ENCODE measurements around the gene PLA2G2F. TPM values are rescaled to one million over a fixed set of nuclear protein-coding genes. Genes with fewer than 3 reads are reported as not detected.

Gene PLA2G2F
- total RNA-seq, 4 donors from 2014 or later = not detected

DNA sequence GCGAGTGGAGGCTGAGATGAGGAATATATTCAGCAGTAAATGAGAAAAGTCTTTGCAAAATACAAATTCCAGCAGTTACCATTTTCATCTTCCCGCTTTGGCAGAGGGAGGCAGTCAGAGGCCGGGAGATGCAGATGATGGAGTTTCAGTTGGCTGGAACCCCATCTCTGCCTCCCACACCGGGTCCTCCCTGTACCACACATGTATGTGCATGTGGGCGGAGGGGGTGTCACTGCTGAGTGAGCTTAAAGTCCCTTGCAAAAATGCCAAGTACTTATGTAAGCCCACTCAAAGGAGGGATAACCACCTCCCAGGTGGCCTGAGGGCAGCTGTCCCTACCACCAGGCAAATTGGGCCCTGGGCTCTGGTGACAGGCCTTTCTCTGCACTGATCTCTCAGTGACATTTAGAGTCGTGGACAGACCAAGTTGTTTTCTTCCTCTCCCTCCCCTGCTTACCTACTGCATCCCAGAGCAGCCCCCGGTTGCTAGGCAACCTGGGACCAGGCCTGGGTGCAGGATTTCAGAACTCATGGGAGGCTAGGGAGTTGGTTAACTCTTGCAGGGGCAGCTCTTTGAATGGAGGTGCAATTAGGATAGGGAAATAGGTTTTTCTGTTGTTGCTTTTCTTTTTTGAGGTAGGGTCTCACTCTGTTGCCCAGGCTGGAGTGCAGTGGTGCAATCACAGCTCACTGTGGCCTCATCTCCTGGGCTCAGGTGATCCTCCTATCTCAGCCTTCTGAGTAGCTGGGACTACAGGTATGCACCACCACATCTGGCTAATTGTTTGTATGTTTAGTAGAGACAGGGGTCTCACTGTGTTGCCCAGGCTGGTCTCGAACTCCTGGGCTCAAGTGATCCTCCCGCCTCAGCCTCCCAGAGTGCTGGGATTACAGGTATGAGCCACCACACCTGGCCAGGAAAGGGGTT lies 29.7 kb downstream of the PLA2G2F start:
- 76% methylated on average over 9 of the region's 9 CpGs for WGBS
- TF ChIP-seq EP300 (IDR thresholded peaks at IDR 0.05) (no peak), POLR2A (IDR thresholded peaks at IDR 0.05; ENCODE audit: low read depth) (no peak), POLR2AphosphoS5 (IDR thresholded peaks at IDR 0.05) (no peak)
- TF ChIP-seq, protein P1, sequence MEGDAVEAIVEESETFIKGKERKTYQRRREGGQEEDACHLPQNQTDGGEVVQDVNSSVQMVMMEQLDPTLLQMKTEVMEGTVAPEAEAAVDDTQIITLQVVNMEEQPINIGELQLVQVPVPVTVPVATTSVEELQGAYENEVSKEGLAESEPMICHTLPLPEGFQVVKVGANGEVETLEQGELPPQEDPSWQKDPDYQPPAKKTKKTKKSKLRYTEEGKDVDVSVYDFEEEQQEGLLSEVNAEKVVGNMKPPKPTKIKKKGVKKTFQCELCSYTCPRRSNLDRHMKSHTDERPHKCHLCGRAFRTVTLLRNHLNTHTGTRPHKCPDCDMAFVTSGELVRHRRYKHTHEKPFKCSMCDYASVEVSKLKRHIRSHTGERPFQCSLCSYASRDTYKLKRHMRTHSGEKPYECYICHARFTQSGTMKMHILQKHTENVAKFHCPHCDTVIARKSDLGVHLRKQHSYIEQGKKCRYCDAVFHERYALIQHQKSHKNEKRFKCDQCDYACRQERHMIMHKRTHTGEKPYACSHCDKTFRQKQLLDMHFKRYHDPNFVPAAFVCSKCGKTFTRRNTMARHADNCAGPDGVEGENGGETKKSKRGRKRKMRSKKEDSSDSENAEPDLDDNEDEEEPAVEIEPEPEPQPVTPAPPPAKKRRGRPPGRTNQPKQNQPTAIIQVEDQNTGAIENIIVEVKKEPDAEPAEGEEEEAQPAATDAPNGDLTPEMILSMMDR (IDR thresholded peaks at IDR 0.05) = no peak
- Histone ChIP-seq H3K4me1 (peaks cover 0 to 27% (median 25%) of the 10 kb centered on the region in 4 donors), H3K9me3 (no peaks in the 10 kb centered on the region), H3K27me3 (no peaks in the 10 kb centered on the region), H3K27ac (replicated peaks in 1 of 4) (no peak overlapping the region), H3K36me3 (no peaks in the 10 kb centered on the region), H3K4me3 (no peak overlapping the region)
- no peak for DNase-seq (ENCODE audit: extremely low spot score)
- intact Hi-C loops (cut with DNase I) = no loop called here

DNA sequence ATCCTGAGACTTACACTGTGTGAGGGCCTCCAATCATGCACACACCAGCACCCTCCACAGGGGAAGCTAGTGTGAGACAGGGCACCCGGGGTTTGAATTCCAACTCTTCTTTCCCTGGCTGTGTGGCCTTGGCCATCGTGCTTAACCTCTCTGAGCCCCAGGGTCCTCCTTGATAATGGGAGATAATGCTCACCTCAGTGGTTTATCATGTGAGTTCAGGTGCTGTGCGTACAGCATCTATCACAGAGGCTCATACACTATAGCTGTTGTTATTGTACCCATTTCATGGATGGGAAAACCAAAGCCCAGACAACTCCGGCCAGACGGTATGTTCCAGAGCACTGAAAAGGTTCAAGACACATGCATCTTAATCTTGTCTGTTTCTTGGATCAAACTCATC lies 30.8 kb downstream of the PLA2G2F start:
- Histone ChIP-seq H3K9me3 (no peaks in the 10 kb centered on the region), H3K36me3 (no peaks in the 10 kb centered on the region), H3K4me1 (peaks cover 0 to 25% (median 19%) of the 10 kb centered on the region in 4 donors), H3K27ac (replicated peaks in 1 of 4) (no peak overlapping the region), H3K4me3 (no peak overlapping the region), H3K27me3 (no peaks in the 10 kb centered on the region)
- TF ChIP-seq POLR2A (IDR thresholded peaks at IDR 0.05; ENCODE audit: low read depth) (no peak), EP300 (IDR thresholded peaks at IDR 0.05) (no peak), POLR2AphosphoS5 (IDR thresholded peaks at IDR 0.05) (no peak)
- TF ChIP-seq, protein P1 (IDR thresholded peaks at IDR 0.05) = no peak
- WGBS = 98% methylated on average over 5 of the region's 5 CpGs
- intact Hi-C loops (cut with DNase I) = no loop called here
- no peak for DNase-seq (ENCODE audit: extremely low spot score)

DNA sequence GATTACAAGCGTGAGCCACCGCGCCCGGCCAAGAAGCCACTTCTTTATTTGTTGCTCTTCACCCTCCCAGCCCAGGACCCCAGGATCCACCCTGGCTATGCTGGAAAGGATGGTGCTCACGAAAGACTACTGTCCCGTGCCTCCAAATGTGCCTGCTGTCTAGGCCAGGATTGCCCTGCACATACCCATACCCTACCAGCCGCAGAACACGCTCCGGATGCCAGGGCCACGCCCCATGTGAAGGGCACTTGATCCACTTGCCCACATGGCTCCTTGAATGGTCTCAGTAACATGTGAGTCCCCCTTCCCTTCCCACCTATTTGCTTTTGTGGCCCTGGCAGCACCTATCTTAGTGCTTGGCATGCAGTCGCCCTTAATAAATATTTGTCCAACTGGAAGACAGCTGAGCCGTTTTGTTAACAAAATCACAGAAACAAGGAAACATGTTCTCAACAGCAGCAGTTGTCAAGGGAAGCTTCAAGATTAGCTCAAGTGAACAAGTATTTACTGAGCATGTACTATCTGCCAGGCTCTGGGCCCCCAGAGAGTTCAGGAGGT lies 33.0 kb downstream of the PLA2G2F start:
- intact Hi-C loops (cut with DNase I) = no loop called here
- Histone ChIP-seq H3K36me3 (peaks cover 0 to 3% (median 0%) of the 10 kb centered on the region in 4 donors), H3K9me3 (no peaks in the 10 kb centered on the region), H3K27me3 (no peaks in the 10 kb centered on the region), H3K27ac (replicated peaks in 1 of 4) (no peak overlapping the region), H3K4me1 (peaks cover 0 to 12% (median 4%) of the 10 kb centered on the region in 4 donors), H3K4me3 (no peak overlapping the region)
- DNase-seq (ENCODE audit: extremely low spot score) = no peak
- 90% methylated on average over 11 of the region's 12 CpGs for WGBS
- TF ChIP-seq, protein P1 (IDR thresholded peaks at IDR 0.05) = no peak
- TF ChIP-seq POLR2AphosphoS5 (IDR thresholded peaks at IDR 0.05) (no peak), POLR2A (IDR thresholded peaks at IDR 0.05; ENCODE audit: low read depth) (no peak), EP300 (IDR thresholded peaks at IDR 0.05) (no peak)

DNA sequence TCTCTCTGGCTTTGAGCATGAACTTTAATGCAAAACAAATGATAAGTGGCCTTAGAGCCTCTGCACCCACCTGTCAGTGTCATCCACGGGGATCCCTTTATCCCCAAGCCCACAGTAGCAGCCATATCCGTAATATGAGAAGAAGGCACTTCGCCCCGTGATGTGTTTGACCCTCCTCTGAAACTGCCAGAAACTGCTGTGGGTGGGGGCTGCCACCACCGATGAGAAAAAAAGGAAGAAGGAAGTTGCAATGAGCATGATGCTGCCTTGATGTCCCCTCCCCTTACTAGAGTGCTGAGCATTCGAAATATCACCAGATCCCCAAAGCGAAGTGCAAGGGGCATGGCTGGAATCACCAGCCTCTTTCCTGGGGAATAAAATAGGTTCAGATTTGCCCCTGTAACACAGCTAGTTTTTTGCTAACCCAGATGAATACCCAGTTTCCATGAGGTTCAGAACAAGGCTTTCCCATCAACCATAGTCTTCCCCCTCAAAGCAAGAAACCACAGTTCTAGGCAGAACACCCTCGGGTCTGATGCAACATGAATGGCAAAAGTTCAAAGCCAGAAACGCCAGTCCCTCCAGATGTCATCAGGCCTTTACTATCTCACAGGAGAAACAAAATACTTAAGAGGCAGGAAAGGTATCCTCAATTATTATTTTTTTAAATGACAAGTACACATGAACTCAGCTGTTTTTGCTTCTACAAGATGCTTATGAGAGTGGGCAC lies 36.0 kb downstream of the PLA2G2F start:
- no peak for DNase-seq (ENCODE audit: extremely low spot score)
- TF ChIP-seq, protein P1 (IDR thresholded peaks at IDR 0.05) = no peak
- no peak for TF ChIP-seq EP300 (IDR thresholded peaks at IDR 0.05)
- TF ChIP-seq POLR2AphosphoS5 (IDR thresholded peaks at IDR 0.05) = no peak
- TF ChIP-seq POLR2A (IDR thresholded peaks at IDR 0.05; ENCODE audit: low read depth) = no peak
- Histone ChIP-seq H3K27ac (replicated peaks in 1 of 4) (no peak overlapping the region), H3K27me3 (no peaks in the 10 kb centered on the region), H3K36me3 (peaks cover 0 to 3% (median 0%) of the 10 kb centered on the region in 4 donors), H3K9me3 (no peaks in the 10 kb centered on the region), H3K4me3 (no peak overlapping the region), H3K4me1 (peaks cover 8 to 39% (median 29%) of the 10 kb centered on the region in 4 donors)
- intact Hi-C loops (cut with DNase I) = no loop called here
- 55% methylated on average over 9 of the region's 9 CpGs for WGBS
